ENCODE results near the gene PABPN1.

PABPN1 gene

DNA sequence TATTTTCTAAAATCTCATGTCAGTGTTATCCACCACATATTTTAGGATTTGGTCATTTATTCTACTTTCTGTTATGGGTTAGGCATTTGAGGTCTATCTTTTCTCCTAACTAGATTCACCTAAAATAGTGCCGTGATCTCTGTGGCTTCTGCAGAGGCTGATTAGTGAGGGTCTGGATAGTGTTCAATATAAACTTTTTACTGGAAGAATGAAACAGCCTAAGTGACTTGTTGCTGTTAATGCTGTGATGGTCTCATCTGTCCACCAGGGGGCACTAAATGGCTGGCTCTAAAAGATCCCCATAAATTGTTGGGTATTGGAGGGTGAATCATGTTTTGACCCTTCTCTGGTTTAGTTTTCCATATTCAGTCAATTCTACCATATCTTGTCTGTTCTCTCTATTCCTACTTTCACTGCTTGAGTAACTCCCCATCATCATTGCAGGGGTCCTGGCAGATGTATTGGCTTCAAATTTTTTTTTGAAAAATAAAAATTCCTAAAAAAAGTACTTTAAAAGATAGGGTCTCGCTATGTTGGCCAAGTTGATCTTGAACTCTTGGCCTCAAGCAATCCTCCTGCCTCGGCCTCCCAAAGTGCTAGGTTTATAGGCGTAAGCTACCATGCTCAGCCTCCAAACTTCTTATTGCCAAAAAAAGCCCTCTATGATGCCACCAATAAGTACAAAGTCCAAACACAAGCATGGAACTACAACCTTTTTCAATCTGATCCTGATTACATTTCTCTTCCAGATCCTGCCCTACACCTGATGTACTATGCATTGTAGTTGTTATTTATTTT, 6.9 kb downstream of the PABPN1 start:
- DNase-seq: peak; percentile 66

DNA sequence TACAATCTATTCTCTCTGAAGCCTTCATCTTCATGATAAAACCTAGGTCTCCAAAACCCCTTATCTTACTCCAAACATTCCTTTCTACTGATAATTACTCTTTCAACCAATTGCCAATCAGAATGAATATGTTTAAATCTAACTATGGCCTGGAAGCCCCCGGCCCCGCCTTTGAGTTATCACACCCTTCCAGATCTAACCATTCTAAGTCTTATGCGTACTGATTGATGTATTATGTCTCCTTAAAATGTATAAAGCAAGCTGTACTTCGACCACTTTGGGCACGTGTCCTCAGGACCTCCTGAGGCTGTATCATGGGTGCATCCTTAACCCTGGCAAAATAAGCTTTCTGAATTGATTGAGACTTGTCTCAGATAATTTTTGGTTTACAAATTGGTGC, 14.4 kb downstream of the PABPN1 start:
- DNase-seq: no peak

DNA sequence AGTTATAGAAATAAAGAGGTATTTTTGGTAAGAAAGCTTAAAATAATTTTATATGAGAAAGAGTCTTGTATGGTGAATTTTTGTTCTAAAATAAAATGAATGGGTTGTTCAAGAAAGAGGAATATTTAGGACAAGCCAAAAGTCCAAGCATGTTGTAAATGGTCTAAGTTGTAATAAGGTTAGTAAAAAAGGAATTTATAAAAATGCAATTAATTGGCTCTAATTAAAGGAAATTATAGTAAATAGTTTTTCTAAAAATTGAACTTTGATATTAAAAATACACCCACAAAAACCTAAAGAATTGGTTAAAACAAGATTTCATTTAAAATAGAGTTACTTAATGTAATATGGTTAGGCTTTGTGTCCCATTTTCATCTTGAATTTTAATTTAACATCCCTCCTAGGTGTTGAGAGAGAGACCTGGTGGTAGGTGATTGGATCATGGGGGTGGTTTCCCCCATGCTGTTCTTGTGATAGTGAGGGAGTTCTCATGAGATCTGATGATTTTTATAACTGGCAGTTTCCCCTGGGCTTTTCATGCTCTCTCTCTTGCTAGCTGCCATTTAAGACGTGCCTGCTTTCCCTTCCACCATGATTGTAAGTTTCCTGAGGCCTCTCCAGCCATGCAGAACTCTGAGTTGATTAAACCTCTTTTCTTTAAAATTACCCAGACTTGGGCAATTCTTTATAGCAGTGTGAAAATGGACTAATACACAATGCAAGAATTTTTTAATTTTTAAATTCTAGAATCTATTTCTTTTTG, 18.4 kb downstream of the PABPN1 start:
- no peak for DNase-seq

DNA sequence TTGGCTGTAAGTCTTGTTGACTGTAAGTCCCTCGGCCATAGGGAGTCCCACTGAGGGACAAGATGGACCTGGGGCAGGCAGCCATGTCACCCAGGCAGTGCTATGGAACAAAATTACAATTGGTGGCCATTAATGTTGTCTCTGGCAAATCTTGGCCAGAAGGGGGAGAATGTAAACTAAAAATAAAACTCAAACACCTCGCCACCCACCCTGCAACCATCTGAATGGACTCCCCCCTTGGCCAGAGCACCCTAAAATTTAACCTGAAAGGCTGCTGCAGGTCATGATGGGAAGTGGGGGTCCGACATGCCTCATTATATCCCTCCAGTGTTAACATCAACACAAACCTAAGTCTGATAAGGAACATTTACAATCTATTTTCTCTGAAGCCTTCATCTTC, 23.2 kb downstream of the PABPN1 start:
- DNase-seq: peak; percentile 7

DNA sequence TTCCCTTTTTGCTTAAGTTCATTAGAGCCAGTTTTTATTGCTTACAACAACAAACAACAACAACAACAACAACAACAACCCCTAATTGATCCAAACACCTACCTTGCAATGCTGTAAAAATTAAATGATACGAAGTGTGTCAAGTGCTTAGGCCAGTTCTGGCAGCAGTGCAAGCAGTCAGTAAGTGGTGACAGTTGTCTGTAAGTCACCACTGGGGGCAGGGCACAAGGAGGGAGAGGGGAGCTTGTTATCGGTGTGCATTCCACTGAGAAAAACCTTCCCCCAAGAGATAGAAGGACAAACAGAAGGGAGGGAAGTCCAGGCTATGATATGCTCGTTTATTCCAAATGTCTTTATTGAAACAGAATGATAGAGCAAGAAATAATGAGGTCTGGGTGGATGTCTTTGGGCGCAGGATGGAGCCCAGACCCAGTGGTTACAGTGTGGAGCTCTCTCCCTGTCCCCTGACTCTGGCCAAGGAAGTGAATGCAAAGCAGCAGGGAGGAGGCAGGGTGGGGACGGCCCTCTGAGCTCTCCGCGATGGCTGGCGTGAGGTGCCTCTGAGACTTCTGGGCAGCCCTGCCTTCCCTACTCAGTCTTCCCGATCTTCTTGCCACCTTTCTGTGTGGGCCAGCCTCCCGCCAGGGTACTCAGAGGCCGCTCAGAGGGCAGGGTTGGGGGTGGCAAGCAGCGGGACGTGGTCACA, 24.9 kb downstream of the PABPN1 start:
- peak; percentile 2 for DNase-seq

DNA sequence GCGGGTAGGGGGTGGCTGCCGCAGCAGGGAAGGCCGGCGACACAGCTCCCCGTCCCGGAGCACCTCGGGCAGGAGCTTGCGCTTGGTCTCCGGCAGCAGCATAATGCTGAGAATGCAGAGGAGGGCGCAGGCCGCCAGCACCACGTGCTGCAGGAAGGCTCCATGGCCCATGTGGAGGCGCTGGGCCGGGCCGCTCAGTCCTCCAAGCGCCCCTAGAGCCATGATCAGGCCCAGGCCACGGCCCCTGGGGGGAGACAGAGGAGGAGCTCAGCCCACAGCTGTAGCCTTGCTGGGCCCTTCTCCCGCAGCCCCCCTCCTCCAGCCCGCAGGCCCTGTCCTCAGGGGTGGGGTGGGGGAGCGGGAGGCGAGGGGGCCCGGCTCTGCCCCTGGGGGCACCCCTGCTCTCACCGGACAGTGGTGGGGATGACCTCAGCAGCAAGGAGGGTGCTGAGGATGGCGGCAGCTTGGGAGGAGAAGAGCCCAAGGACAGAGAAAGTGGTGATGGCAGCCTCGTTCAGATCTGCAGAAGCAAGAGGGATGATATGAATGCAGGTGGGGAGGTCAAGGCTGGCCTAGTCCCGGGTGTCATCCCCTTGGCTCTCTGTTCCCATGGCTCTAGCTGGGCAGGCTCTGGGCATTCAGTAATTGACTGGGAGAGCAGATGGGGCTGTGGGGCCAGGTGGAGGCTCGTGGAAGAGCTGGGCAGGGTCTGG, 25.6 kb downstream of the PABPN1 start:
- DNase-seq: peak; percentile 43

DNA sequence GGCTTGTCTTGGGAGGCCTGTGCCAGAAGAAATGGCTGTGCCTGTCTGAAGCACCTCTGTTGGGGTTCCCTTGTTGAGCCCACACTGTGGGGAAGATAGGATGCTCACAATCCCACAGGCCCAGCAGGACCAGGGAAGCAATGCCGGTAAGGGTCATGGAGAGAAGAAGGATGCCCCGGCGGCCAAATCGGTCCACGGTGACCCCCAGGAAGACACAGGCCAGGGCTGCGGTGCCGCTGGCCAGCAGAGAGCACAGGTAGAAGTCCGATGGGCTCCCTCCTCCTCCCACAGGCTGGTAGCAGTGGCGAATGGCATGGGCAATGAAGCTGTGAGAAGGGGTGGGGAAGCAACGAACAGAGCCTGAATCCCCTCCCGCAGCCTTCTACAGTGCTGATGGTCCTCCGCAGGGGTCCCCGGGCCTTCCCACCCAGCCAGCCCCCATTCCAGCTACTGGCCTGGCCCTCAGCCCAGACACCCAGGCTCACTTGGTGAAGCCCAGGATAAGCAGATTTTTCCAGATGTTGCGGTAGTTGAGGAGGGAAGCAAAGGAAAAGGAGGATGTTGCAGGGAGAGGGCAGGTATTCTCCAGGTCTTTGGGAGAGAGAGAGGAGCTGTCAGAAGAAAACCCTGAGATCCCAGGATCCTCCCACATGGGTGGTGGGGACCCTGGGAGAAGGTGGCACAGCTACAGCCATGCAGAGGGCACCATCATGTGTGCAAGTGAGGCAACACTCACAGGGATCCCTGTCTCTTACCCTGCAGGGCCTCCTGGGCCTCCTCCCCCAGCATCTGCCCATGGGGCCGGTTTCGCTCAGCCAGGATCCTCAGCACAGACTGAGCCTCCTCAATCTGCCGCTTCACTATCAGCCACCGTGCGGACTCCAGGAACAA, 26.4 kb downstream of the PABPN1 start:
- DNase-seq: peak; percentile 44

DNA sequence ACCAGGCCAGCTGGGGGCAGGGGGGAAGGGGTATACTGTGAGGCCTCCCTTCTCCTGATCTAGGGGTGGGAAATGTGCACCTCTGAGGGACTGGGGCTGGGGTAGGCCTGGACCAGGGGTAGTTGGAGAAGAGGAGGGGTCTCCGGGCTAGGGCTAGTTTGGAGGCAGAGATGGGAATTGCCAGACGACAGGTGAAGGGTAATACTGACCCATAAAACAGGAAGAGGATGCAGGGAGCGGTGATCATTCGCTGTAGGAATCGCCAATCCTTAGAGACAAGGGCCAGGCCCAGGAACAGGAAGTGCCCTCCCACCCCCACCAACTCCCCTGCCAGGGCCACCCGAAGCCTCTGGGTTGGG, 27.0 kb downstream of the PABPN1 start:
- DNase-seq: peak; percentile 36

DNA sequence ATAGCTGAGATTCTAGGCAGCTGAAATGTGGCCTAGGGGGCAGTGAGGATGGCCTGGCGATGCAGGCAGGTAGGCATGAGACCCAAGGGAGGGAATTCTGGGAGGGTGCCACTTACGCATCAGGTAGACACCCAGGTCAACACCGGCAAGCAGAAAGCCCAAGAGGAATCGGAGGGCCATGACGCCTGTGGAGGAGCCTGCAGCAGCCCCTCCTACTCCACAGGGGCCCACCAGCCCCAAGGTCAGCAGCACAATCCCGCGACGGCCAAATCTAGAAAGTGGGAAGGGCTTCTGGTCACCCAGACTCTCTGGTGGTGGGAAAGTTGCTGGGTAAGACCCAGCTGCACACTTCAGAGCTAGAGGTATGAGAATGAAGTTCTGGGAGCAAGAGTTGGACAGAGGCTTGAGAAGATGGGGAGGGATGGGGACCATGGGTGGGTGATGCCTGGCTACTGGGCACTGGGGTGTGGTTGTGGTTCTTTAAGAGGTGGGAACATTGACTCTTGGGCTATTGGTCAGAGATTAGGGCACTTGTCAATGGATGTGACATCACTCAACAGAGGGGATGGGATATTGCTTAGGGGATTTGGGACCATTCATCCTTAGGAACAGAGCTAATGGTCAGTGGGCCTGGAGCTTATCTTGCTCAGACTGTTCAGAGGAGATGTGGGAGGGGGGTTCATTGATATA, 28.0 kb downstream of the PABPN1 start:
- peak; percentile 26 for DNase-seq

DNA sequence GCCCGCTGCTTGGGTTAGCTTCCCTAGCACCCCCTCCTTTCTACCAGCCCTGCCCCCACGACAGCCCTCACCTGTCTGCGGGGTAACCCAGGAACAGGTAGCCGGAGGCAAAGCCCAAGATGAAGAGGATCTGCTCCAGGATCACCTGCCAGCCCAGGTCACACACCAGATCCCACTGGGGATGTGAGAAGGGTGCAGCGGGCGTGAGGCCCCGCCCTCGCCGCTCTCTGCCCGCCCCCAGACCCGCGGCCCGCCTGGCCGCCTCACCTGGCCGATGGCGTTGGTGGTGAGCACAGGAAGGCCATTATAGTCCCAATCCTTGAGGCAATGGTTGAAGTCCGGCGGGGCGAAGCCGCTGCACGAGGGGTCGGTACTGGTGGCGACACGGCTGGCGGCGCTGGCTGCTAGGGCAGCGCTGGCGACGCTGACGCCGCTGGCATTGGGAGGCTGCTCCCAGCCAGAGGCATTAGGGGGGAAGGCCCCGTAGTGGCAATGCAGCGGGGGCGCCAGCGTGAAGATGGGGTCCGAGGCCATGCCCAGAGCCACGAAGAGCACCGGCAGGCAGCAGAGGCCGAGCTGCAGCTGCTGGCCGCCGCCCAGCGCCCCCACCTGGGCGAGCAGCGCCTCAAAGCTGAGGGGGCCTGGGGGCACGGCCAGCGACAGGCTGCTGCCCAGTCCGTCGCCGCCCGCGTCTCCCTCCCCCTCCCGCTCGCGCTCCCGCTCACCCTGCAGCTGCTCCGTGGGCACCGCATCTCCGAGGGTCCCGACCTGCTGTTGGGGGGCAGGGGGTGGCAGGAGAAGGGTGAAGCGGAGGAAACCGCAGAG, 30.6 kb downstream of the PABPN1 start:
- peak; percentile 45 for DNase-seq

DNA sequence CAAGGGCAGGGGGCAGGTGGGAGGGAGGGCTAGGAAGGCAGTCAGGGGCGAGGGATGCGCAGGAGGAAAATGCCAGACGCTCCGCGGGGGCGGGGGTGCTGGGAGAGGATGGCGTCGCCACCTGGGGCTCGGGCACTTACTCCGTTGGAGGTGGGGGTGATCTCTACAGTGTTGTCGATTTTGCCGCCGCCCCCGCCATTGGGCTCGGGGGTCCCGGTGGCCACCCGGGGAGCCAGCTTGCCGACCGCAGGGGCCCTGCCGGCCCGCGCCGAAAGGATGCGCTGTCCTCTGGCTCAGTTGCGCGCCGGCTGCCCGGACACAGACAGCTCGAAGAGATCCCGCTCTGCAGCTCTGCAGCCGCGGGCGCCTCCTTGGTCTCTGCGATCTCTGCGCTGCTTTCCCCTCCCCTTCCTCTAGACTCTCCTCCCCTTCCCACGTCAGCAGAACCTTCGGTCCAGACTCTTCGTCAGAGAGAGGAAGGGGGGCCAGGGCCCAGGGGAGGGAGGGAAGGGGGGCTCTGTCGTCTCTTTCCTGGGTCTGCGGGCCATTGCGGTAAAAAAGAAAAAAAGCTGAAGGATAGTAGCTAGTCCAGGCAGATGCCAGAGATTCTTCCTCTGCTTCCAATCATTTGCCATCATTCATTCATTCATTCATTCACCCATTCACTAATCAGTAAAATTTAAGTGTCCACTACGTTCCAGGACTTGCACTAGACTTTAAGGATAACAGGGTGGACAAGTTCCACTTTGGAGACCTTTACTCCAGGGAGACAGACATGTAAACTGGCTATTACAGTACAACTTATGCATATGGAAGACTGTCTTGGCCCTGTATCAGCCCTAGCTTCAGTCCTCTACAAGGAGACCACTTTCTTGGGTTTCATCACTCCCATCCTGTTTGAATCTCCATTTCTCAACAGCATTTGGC, 31.5 kb downstream of the PABPN1 start, which contains the start of gene SLC22A17:
Gene SLC22A17 (minus strand): TSS at position 382 of the 927 bp plus-strand sequence.
- DNase-seq: peak; percentile 93

DNA sequence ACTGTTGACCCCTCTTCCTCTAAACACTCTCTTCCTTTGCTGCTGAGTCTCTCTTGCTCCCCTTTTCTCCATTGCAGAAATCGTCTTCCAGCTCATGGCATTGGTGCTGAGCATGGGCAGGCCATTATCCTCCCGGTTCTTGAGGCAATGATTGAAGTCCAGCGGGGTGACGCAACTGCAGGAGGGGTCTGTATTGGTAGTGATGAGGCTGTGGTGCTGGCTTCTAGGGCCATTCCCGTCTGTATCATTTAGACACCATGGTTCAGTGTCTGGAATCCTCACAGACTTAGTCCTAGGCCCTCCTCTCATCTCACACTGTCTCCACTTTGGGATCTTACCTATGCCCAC, 32.1 kb downstream of the PABPN1 start:
- no peak for DNase-seq

DNA sequence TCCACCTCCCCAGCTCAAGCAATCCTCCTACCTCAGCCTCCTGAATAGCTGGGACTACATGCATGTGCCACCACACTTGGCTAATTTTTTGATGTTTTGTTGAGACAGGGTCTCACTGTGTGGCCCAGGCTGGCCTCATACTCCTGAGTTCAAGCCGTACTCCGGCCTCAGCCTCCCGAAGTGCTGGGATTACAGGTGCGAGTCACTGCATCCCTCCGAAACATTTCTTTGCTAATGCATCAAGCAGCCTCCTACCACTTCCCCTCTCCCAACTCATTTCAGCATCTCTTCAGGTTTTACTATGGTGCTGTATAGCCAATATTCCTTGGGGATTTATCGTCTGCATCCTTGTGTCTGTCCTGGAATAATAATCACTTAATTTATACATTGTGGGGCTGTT, 33.7 kb downstream of the PABPN1 start:
- no peak for DNase-seq

DNA sequence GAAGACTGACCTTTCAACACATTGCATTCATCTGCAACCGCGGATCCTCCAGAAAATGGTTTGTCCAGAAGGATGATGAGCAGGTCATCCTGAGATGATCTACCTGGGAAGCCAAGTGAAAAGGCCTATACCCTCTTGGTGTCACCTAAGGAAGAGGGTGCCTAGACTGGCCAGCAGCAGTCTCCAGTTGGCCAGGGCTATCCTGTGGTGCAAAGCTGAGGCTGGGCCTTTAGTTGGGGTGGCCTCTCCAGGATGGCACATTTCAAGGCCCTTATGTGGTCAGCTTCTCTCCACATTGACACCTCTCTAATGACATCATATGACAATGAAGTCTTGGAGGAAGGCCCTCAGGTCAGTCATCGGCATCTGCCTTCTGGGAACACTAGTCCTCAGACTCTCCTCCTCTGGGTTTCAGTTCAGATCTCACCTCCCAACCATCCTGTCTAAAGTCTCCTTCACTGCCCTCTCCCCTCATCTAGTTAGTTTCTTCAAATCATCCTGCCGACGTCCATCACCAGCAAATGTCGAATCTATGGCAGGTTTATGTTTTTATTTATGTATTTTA, 34.7 kb downstream of the PABPN1 start:
- DNase-seq: no peak

DNA sequence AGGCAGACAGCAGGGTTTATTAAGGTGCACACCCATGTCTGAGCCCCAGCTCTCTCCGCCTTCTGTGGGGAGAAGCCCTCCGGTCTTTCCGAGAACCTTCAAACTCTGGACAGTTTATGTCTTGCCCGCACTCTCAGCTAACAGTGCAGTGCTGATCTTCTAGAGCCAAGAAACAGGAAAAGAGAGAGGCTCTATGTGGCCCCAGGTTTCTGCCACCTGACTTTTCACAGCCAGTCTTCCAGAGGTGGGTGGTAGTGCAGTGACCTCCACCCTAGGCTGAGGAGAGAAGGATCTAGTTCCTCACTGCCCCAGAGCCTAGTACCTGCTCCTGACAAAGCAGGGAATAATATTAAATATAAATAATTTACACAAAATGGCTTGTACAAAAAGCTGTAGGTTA, 35.4 kb downstream of the PABPN1 start:
- DNase-seq: no peak

DNA sequence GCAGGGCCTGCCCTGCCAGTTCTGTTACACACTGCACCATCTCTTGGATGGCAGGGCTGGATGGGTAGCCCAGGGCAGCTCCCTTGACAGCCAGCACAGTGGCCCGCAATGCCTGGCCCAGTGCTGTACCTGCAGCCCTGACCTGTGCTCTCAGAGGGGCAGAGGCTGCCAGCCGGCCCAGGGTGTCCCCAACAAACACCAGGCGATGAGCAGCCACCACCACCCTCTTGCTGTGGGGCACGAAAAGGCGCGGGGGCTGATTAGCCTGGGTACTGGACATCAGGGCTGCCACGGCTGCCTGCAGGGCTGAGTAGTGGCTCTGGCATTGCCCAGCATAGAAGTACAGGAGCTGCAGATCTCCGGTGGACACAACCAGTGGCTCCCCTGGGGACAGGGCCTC, 36.0 kb downstream of the PABPN1 start:
- DNase-seq: peak; percentile 41

DNA sequence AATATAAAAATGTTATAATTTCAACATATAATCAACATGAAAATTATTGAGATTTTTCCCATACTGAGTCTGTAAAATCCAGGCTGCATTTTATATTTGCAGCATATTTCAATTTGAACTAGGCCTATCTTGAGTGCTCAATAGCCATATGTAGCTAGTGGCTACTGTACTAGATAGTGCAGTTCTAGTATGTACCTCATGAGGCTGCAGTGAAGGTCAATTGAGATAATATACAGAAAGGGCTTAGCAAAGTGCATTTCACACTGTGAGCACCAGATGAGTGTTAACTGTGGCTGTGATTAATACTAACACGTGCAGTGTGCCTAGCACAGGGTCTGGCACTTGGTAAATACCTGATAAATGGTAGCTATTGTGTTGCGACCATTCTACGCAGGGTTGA, 36.8 kb downstream of the PABPN1 start:
- DNase-seq: peak; percentile 3

DNA sequence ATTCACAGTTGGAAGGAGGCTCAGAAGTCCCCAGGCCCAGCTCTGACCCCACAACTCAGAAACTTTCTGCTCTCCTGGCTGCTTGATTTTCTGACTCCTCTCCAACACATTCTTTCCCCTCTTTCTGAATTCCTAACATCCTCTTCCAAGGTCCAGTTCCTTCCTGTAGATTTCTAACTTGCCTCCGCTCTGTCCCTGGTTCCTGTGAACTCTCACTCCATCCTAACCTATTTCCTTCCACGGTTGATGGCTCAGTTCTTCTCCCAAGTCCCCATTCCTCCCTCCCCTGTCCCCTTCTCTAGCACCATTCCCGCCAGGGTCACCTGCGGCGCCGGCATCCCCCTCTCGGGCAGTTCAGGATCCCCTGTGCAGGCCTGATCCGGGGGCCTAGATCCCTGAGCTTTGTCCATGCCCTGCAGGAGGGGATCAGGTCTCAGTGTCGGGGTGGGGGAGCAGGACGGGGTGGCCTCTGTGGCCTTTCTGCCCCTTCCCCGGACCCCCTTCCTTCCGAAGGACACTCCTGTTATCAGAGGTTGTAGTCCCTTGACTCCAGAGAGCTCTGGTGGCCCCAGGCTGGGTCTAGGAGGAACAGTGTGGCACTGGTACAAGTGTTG, 37.4 kb downstream of the PABPN1 start:
- peak; percentile 43 for DNase-seq
